Activated T-helper 9 cell treated with anti-CD3 and anti-CD28 coated beads, Interleukin-2, amount 50 U/mL, for 16 hours (primary cell): ENCODE data around the gene MCRS1.
"Not testable (repeated sequence)": the region's sequence is repeated elsewhere in the genome, so short reads cannot be mapped to it uniquely, and the experiment has no call there.

Experiments used
- DNase-seq: peaks from one replicate; pipeline ENCODE4 v3.0.0-alpha.2; 2020; ENCODE audit warnings: low read depth

The MCRS1 gene

GRCh38 chr12:49567611-49568441 is at the start of gene MCRS1:
Gene MCRS1 (minus strand): TSS chr12:49568142. CDS start chr12:49566731, 1,411 bp downstream.
- DNase-seq = peak; percentile 79

GRCh38 chr12:49616533-49617219 is 48.7 kb upstream of the MCRS1 start:
- no peak for DNase-seq

DNA sequence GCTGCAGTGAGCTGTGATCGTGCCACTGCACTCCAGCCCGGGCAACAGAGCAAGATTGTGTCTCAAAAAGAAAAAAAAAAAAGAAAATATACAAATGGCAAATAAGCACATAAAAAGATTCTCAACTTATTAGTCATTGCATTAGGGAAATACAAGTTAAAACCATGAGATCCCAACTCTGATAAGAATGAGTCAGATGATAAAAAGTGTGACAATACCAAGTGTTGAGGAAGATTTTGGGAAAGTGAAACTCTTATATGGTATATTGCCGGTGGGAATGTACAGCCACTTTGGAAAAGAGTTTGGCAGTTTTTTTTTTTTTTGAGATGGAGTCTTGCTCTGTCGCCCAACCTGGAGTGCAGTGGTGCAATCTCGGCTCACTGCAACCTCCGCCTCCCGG is 47.8 kb upstream of the MCRS1 start:
- DNase-seq = no peak

GRCh38 chr12:49612210-49612609 is 44.3 kb upstream of the MCRS1 start:
- no peak for DNase-seq

DNA sequence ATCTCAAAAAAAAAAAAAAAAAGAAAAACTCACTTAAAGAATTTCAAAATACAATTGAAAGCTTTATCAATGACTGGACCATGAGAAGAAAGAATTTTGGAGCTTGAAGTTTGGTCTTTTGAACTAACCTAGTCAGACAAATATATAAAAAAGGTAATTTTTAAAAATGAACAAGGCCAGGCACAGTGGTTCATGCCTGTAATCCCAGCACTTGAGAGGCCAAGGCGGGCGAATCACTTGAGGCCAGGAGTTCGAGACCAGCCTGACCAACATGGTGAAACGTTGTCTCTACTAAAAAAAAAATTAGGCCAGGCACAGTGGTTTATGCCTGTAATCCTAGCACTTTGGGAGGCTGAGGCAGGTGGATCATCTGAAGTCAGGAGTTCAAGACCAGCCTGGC is 42.8 kb upstream of the MCRS1 start:
- DNase-seq = not testable (repeated sequence)

- DNase-seq = no peak
Measured at GRCh38 chr12:49609875-49610154, 41.9 kb upstream of the MCRS1 start.

GRCh38 chr12:49609059-49609874 is 41.3 kb upstream of the MCRS1 start:
- DNase-seq = no peak

- DNase-seq = not testable (repeated sequence)
Measured at GRCh38 chr12:49605539-49605938, 37.6 kb upstream of the MCRS1 start, which contains the start of gene FAM186B. Gene FAM186B (minus strand): TSS chr12:49605639. CDS start chr12:49605477, 162 bp downstream.

DNA sequence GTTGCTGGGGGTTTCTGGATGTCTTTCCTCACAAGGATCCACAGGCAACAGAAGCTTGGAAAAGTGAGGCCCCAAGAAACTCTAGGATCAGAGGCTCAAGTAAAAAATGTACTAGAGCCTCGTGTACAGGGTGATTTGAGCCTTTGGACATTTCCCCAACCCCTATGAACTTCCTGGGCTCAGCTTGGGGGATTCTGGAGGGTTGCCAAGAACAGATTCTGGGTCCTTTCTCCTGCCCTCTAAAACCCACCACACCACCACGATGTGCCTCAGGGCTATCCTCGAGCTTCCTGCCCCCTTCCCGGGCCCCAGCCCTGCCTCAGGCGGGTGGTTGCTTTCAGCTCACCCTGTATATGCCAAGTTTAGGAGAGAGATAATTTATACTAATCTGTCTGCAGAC is 36.9 kb upstream of the MCRS1 start:
- no peak for DNase-seq

- DNase-seq = no peak
Measured at GRCh38 chr12:49603721-49604120, 35.8 kb upstream of the MCRS1 start.

DNA sequence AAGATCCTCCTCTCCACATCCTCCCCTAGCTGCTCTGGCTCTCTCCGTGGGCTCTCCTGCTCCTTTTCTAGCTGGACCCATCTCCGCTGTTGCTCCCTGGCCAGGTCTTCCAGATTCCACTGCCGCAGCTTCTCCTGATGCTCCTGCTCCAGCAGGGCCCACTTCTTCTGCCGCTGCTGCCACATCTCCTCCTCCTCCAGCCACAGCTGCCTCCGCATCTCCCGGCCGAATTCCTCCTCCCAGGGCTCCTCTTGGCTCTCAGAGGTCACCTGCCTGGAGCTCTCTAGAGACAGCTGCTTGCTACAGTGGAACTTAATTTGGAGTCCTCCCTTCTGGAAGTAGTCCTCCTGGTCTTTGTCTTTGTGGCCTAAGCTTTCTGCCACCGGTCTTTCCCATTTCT is 32.0 kb upstream of the MCRS1 start:
- no peak for DNase-seq

- DNase-seq = no peak
Measured at GRCh38 chr12:49598527-49598926, 30.6 kb upstream of the MCRS1 start.

GRCh38 chr12:49588721-49589516 is 21.0 kb upstream of the MCRS1 start:
- DNase-seq = no peak

DNA sequence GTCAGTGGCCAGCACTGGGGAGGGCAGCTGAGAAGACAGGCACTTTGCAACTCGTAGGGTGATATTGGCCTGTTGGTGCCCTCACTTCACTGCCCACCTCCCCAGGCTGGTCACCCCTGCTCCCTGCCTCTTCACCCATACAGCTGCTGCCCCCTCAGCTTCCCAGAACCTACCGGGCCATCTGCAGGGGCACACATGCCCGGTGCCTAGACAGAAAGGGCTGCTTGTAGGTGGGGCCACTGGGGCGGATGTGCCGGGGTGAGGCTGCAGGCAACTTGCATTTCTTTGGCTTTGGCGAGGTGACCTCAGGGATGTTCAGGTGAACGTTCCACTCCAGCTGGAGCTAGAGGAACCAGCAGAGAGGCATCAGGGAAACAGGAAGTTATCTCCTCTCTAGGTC is 20.3 kb upstream of the MCRS1 start:
- DNase-seq = no peak

DNA sequence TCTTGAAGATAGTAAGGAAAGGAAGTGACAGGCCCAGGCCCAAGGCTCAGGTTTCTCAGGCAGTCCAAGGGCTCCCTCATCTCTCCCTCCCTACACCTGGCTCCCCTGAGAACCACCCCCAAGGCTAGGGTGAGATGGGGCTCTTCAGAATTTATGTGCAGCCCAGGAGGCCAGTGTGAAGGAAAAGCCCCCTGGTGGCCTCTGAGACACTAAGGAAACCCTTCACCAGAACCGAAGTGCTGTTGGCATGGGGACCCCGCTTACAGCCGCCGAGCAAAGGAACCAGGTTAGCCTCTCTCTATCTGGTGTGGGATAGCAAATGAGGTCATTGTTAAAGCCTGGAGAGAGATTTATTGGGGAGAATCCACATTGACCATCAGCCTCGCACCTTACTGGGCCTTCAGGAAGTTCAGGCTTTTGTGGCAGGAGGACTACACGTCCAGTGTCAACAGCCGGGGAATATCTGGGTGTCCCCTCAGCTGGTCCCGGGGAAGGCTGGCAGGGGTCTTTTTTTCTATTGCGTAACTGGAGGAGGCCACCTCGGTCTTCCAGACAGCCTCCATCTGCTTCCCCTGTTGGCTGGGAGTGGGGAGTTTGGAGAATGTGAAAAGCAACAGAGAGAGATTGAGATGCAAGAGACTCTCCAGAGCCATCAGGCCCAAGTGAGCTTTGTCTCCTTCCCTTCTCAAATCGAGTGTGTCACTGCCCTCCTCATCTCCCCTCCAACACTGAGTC is 19.4 kb upstream of the MCRS1 start:
- DNase-seq = no peak

DNA sequence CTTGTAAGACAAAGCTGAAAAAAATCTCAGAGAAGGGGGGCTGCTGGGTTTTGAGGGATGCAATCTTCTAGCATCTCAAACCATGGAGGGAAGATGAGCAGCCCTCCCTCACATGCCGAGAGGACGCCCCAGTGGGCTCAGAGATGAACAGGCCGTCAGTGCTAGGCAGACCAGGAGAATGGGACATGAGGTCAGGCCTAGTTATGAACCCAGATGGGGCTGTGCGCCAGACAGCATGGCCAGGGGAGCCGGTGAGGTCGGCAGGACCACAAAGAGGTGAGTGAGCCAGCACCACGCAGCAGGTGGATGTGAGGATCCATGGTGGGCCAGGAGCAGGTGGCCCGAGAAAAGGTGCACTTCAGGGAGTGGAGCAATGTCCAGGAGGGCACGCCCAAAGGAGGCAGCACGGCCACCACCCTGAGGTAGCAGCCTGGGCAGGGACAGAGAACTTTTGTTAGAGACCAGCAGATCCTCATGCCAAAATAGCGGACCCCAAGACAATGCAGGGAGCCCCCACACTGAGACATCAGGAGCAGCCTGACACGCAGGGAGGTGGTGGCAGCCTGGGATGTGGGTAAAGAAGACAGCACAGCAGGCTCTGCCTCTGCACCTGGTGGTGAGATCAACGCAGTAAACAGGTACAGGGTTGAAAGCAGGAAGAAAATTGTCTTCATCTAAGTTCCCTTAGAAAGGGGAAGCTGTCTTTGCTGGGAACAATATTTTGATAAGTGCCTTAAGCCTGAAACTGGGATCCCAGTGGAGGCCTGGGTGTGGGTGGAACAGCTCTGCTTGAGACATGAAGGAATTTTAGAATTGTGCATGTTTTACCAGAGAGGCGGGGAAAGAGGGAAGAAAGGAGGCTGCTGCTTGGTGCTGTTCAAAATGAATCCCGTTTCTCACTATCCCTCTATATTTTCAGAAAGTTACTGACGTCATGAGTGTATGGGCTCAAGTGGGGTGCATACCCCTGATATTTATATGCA is 17.8 kb upstream of the MCRS1 start:
- DNase-seq = no peak

- no peak for DNase-seq
Measured at GRCh38 chr12:49584591-49584990, 16.6 kb upstream of the MCRS1 start.

DNA sequence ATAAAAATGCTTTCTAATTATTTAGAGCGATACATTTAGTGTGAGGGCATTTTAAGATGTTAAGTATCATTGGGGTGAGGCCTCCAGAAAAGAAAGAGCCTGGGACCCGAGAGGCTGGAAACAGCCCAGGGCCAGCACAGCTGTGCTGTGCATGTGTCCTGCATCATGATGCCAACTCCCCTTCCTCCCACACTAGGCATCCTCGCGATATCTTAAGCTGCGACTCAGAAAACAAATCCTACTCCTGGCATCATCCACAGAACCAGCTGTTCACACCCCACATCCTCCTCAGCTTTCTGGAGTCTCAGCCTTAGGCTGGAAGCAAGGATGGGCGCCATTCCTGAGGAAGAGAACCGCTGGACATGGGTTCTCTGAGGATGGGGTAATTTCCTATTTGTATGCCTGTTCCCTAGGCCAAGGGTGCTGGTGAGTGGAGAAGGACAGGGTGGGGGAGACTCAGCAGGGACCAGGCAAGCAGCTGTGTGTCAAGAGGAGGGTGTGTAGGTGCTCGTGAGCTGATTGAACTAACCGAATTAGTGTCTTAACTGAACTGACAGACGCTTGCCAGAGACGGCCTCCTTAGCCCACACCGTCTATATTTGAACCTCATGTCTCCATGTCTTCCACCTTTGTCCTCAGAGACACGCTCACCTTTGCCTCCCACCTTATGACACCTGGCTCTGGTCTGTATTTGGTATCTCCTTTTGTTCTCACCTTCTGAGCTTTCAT is 15.6 kb upstream of the MCRS1 start:
- no peak for DNase-seq

GRCh38 chr12:49582850-49583249 is 14.9 kb upstream of the MCRS1 start:
- DNase-seq = no peak
